ENCODE data around the gene SH3GLB2.
"Not testable (repeated sequence)": the region's sequence is repeated elsewhere in the genome, so short reads cannot be mapped to it uniquely, and the experiment has no call there.

Gene SH3GLB2

DNA sequence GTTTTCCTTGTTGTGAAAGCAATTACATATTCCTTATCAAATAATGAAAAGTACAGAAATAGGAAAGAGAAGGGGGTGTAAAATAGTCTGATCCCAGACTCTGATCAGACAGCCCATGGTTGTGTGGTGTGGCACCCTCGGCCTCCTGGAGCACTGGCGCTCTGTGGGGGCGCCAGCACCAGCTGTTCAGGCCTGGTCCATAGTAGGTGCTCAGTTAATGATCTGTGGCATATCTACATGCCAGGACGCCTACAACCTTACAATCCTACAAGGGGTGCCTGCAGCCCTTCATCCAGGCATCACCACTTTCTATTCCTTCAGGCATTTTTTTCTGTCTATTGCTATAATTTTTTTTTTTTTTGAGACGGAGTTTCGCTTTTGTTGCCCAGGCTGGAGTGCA is 24.9 kb upstream of the SH3GLB2 start:
- DNase-seq (ENCODE audit: low read depth): no peak

DNA sequence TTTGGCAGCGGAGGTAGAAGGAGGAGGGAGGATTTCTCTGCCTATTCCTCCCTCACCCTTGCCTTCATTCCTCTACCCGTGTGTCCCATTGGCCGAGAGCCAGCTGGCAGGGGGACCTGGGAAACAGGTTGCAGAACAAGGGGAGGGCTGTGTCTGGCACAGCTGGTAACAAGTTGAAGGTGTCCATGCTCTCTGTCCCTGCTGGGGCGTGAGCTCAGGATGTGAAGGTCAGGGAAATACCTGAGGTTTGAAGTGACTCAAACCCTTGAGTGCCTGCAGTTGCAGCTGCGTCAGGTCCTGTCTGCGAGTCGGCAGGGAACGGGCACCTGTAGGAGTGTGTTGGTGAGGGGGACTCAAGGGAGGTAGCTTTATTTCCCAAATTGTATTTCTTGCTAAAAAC is 24.5 kb upstream of the SH3GLB2 start:
- DNase-seq (ENCODE audit: low read depth): no peak

DNA sequence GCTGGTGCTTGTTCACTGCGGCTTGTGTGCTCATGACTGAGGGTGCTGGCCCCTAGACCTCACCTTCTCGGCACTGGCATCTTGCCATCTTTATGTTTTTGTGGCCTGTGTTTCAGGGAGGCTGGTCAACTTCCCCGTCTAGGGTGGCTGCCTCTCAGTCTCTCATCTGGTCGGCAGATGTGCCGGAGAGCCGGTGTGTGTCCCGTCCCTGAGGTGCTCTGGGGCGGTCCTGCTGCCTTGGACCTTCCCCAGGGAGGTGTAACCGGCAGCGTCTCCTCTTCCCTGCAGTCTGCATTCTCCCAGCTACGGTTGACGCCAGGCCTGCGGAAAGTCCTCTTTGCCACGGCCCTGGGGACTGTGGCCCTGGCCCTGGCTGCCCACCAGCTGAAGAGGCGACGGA is 13.9 kb upstream of the SH3GLB2 start:
- DNase-seq (ENCODE audit: low read depth): no peak

DNA sequence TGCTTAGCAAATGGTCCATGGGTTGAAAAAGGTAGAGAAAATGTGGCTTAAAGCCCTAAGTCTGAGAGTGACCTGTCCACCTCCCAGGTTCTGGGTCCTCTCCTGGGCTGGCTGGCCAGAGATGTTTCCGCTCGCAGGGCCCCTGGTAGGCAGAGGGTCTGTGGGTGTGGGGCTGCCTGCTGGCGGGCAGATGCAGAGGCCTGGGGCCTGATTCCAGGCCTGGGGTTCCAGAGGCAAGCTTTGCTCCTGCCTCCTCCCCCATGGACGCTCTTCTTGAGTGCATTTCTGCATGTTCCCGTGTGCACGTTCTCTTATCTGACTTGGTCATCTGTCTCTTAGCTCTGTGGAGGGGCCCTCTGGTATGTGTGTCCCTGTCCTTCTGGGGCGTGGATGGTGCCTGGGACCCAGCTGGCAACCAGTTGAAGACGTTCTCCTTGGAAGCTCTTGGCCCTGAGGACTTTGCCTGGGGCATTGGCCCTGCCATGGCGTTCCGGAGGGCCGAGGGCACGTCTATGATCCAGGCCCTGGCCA is 12.0 kb upstream of the SH3GLB2 start:
- DNase-seq (ENCODE audit: low read depth): no peak

DNA sequence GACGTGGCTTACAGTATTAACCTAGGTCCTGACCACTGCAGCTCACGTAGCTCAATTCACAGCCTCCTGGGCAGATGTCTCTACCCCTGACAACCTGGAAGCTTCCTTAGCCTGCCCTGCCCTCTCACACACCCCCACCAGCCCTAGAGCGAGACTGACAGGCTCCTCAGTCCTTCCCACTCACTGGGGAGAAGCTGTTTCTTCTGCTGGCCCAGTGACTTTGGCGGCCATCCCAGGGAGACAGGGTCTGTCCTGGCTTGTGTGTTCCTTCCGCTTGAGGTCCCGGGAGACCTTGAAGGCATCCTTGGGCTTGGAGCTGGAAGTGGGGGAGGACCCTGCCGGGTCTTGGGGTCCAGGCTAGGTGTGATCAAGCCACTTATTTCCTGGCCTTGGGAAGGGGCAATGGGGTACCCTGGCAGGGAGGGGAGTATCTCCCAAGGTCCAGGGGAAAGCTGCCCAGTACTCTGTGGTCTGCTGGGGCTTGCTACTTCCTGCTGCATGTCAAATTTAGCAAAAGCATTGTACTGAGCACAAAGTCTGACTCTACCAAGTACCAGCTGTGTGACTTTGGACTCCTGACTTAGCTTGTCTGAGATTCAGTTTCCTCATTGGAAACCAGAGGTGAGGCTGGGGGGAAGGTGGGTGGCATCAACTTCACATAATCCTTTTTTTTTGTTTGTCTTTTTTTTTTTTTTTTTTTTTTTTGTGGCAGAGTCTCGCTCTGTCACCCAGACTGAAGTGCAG is 10.2 kb upstream of the SH3GLB2 start:
- DNase-seq (ENCODE audit: low read depth): no peak

DNA sequence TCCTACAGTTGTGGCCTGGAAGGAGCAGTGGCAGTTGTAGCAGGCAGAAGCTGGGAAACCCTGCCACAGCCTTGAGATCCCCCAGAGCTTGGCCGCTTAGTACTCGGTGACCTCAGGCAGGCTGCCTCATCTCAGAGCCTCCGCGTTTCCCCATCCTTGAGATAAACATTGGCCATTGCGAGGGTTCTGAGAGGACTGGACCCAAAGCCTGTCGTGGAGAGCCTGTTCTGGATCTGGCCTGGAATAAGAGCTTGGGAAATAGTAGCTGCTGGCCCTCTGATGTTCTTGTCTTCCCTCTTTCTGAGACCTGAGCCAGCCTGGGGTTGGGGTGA is 9.6 kb upstream of the SH3GLB2 start:
- DNase-seq (ENCODE audit: low read depth): no peak

DNA sequence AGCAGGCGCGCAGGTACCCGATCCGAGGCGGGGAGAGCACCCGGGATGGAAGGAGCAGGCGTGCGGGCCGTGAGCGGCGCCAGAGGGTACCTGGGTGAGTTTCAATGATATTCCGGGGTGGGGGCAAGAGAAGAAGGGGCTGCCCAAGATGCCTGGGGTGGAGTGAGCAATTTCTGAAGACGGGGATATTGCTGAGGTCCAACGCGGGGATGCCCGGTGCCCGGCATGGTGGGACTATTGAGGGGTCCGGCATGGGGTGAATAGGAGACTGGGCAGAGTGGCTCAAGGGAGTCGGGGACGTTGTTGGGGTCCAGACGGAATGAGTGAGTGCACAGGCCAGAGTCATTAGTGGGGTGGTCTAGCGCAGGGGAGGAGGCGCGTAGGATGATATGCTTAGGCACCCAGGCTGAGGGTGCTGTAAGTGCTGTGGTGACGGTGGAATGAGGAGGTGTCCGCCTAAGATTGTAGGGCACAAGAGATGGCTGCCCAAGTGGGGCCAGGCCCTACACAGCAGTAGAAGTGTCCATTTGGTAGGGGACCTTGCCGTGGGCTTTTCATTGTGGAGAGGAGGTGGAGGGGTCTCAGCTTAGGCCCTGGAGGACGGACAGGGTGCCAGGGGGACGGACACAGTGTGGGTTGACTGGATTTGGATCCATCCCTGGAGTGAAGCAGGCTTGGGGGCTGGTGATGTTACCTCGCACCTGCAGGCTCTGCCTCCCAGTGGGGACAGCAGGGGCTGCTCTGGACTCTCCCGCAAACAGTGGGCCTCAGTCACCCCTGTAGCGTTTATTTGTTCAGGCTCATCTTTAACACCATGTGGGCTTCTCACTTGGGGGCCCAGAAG is 9.0 kb upstream of the SH3GLB2 start:
- no peak for DNase-seq (ENCODE audit: low read depth)

DNA sequence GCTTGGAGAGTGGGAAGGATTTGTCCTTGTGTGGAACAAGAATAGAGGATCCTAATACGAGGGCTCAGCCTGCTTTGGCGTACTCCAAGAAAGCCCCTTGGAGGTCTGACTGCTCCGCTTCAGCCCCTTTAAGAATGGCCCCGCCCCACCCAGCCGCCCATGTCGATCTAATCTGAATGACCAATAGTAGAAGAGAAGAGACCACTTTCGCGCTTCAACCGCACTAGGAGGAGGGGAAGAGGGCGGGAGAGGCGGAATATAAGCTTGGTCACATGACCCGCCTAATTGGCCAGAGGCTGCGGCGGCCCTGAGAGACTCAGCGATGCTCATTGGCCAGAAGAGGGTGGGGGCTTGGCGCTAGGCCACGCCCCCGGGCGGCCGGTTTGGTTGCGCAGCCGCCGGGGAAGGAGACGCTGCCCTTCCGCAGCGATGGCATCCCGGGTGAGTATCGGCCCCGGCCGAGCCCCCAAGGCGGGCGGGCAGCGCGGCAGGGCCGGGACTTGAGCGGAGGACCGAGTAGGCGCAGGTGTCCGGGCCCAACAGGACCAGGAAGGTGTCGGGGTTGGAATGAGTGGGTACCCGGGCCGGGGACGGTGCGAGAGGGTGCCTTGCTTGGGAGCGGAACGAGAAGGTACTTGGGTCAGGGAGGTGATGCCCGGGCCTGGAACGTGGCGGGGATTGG is 8.3 kb upstream of the SH3GLB2 start, which contains the start of gene MIGA2:
TSS of gene MIGA2 (plus strand) at position 386 of the 682 bp plus-strand sequence. CDS start 3,969 bp downstream, outside the sequence.
- DNase-seq (ENCODE audit: low read depth): peak; percentile 92

DNA sequence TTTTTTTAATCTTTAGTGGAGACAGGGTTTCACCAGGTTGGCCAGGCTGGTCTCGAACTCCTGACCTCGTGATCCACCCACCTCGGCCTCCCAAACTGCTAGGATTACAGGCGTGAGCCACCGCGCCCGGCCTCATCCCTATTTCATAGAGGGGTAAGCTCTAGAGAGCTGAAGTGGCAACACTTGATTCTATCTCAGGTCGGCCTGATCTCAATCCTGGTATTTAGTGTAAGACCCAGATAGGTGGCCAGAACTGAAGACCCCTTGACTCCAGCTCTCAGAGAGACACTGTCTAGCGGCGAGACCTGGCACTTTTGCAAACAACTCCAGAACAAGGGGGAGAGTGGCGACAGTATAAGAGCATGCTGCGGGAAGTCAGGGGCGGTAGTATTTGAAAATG is 7.7 kb upstream of the SH3GLB2 start:
- not testable (repeated sequence) for DNase-seq (ENCODE audit: low read depth)

DNA sequence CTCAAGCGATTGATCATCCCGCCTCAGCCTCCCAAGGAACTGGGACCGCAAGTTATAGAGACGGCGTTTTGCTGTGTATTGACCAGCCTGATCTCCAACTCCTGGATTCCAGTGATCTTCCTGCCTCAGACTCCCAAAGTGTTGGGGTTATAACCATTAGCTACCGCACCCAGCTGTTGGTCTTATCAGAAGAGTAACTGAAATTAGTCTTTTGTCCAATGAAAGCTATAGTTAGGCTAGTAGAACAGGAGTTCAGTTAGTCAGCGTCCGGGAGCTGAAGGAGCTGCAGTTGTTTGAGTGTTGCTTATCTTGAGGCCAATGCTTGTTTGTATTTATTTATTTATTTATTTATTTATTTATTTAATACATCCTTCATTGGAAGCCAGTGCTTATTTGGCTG is 5.1 kb upstream of the SH3GLB2 start:
- no peak for DNase-seq (ENCODE audit: low read depth)

DNA sequence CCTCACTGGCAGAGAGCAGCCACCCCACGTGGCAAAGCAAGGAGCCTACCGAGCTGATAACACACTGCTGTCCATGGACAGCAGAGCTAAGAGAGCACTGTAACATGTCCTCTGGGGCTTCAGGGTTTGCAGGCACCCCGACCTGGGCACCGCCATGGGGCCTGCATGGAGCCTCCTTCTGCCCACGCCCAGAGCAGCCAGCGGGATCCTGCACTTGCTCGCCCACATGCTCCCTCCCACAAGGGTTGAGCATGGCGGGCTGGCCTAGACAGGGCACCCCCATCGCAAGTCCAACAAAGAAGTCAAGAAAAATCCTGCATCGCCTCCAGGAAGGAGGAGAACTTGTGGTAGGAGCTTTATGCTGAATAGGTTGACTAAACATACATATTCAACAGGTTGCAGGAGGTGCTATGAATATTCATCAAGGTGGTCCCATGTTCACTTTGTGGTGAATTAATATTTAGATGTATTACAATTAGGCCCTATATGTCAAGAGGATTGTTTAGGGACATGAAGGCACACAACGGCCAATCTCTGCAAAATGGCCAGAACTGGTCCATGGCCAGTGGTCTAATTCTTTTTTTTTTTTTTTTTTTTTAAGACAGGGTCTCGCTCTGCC is 4.5 kb upstream of the SH3GLB2 start:
- no peak for DNase-seq (ENCODE audit: low read depth)

DNA sequence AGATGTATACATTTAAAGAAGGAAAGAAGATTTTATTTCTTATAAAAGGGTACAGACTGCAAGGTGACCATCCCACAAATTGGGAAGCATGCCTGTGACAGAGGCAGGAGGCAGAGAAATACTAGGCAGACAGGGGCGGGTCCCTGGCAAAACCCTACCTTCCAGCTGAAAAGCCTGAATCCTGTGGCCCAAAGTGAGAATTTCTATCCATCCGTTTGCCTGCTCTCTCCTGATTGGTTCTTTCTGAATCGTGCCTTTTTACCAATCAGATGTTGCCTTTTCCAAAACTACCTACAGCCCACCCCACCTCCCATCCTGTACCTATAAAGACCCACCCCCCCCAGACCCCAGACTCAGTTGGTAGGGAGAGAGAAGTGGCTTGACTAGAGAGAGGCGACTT is 3.4 kb upstream of the SH3GLB2 start:
- DNase-seq (ENCODE audit: low read depth): no peak

DNA sequence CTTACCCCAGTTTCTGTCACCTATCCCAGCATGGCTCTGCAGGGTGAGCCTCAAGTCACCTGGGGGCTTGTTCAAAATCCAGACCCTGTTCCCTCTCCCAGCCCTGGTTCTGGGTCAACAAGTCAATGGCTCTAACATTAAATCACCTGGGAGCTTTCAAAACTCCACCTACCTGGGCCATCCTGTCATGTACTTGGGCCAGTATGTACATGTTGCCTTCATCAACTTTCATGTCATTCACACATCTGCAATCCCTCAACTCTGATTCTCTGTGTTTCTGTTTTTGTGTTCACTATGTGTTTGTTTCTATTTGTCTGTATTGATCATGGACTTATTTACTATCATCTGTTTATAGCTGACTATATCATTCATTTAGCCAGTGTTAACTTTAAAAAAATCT is 2.1 kb upstream of the SH3GLB2 start:
- no peak for DNase-seq (ENCODE audit: low read depth)

DNA sequence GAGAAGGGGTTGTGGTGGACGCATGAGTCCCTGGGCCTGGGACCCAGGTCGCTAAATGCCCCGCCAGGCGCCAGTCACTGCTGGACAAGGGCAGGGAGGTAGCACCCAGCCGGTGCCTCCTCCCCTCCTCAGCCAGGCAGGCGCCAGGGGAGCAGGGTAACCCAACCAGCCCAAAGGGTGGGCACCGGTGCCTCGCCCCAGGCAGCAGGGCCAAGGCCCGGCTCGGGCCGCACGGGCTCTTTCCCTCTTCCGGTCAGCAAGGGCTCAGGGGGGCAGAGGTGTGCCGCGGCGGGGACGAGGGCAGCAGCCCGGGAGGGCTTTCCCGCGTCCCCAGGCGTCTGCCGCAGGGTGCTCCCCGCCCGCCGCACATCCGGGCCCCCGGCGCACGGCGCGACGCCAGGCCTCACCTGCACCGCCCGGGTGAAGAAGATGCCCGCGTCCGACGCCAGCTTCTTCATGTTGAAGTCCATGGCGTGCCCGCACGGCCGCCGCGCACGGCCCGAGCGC is 393 bp downstream of the SH3GLB2 start:
- no peak for DNase-seq (ENCODE audit: low read depth)

DNA sequence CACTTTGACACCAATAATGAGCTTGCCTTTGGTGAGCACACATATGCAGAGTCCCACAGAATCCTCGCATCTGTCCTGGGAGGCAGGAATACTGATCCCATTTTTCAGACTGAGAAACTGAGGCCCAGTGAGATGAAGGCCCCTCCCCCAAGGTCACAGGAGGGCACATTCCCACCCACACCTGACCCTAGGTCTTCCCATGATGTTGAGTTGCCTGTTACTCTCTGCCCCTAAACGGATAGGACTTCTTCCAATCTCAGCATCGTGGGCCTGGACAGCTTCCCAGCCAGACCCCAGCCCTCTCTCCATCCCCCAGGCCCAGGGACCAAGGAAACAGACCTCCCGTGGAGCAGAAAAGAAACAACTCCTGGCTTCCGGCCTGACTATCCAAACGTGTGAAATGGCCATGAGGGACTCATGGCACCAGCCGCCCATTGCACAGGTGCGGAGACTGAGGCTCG is 877 bp downstream of the SH3GLB2 start:
- no peak for DNase-seq (ENCODE audit: low read depth)

DNA sequence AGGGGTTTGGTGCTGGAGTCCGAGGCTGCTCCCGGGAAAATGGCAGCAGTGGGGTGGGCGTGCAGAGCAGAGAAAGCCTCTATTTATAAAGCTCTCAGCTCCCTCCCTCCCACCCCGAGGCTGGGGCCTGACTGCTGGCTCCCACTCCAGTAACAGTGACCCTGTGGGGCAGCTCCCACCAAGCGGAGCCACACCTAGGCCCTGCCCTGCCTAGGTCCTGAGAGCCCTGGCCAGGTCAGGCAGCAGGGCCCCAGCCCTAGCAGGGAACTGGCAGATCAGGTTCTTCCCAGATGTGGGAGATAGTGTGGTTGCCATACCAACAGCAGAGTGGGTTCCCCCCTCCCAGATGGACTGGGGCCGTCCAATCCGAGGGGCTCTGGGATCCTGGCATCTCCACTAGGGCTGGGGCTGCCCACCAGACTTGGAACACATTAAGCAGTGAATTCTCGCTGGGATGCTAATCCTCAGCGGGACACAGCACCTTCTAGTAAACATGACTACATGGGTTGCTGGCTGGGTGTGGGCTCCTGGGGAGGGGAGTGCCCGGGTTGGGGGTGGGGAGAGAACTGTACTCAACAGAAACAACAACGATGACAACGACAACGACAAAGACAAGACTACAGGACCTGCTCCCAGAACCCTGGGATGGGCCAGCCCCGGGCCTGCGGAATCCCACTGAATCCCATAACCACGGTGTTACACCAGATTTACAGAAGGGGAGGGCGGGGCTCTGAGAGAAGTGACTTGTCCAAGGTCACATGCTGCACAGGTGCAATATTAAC is 1.5 kb downstream of the SH3GLB2 start:
- DNase-seq (ENCODE audit: low read depth): no peak

DNA sequence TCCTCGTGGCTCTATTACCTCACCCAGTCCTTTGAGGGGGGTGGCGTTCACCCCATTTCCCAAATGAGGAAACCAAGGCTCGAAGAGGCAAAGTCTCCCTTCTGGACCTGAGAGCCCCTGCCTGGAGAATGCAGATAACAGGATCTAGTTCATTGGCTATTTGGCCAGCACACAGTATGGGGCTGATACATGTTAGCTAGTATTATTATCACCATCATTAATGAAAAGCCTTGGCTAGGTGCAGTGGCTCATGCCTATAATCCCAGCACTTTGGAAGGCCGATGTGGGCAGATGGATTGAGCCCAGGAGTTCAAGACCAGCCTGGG is 4.3 kb downstream of the SH3GLB2 start:
- no peak for DNase-seq (ENCODE audit: low read depth)

DNA sequence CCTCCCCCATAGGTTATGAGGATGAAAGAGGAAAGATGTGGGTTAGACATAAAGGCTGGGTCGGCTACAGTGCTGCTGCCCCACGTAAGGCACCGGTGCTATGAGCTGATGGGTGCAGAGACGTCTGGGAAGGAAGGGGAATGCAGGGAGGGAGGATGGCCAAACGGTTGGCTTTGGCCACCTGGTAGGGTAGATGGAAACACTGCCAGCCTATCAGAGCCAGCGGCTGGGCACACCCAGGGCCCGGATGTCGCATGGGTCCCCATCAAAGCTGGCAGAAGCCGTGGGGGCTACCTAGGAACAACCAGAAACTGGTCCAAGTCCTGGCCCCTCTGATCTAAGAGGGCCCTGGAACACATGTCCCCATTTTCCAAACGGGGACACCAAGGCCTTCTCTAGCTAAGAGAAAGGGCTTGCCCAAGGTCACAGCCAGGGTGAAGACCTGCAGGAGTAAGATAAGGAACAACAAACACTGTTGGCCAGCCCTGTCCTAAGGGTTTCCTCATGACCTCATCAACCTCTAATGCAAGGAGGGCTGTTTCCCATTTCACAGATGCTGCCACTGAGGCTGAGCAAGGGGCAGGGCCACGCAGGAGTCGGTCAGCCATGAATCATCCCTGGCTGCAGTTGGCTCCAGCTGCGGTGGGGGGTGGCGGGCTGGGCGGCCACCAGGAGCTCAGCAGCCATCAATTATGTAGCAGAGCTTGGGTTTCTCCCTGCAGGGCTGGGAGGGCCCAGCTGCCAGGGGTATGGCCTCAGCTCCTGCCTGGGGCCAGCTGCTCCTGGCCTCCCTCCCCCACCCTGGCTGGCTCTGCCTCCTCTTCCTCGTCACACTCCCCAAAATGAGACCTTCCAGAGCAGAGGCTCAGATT is 4.9 kb downstream of the SH3GLB2 start:
- peak; percentile 39 for DNase-seq (ENCODE audit: low read depth)

DNA sequence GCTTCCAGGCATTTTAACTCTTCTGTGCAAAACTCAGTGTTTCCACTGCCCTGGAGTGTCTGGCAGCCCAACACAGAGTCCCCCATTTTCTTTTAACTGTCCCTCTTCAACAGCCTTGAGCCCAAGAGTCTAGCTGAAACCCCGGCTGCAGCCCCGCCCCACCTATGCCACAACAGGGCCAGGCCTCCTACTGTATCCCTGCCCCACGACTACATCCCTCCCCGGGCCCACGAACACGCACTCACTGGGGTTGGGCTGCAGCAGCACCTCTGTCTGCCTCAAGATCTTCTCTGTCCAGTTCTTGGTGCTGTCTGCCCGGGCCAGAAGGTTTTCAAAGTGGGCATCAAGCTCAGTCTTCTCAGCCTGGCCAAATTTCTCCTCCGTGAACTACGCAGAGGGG is 6.1 kb downstream of the SH3GLB2 start:
- DNase-seq (ENCODE audit: low read depth): no peak

DNA sequence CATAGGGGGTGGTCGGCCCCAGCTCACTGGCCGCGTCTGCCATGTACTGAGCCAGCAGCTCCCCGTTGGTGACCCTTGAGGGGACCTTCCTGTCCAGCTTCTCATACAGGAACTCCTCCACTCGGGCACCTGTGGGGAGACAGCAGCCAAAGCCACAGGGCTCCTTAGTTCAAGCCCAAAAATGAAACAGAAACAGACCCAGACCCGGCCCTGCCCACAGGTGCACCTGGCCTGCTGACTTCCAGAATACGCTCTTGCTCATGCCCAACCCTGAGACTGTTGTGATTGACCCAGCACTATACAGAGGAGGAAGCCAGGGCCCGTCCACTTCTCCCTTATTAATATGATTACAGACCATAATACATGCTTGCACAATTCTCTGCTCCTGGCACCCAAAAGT is 7.0 kb downstream of the SH3GLB2 start:
- no peak for DNase-seq (ENCODE audit: low read depth)
